Stimulated activated CD8-positive, alpha-beta memory T cell treated with anti-CD3 and anti-CD28 coated beads, Interleukin-15, amount 100 ng/mL, for 48 hours (primary cell): ENCODE measurements around the gene MAP4.
"Not testable (repeated sequence)": the region's sequence is repeated elsewhere in the genome, so short reads cannot be mapped to it uniquely, and the experiment has no call there.

Experiments used
- DNase-seq, 2 donors: peaks; one replicate each; pipeline ENCODE4 v3.0.0-alpha.2; 2020; ENCODE audit warnings: low read depth in 2 of 2

The MAP4 gene

GRCh38 chr3:48016301-48016973 lies at the start of gene MAP4:
Gene MAP4 (minus strand): TSS chr3:48016416. CDS start chr3:47998860, 17,556 bp downstream.
- no peak for DNase-seq

GRCh38 chr3:48065035-48065434 lies 48.8 kb upstream of the MAP4 start:
- DNase-seq, result no peak

- DNase-seq, result no peak
These were observed 48.1 kb upstream of the MAP4 start for GRCh38 chr3:48064292-48064829.

GRCh38 chr3:48061586-48061985 lies 45.4 kb upstream of the MAP4 start:
- not testable (repeated sequence) for DNase-seq

GRCh38 chr3:48058091-48058490 lies 41.9 kb upstream of the MAP4 start:
- DNase-seq, result no peak

GRCh38 chr3:48057521-48057920 lies 41.3 kb upstream of the MAP4 start:
- no peak for DNase-seq

- no peak for DNase-seq
These were observed 31.7 kb upstream of the MAP4 start for GRCh38 chr3:48047841-48048464.

- no peak for DNase-seq
These were observed 26.0 kb upstream of the MAP4 start for GRCh38 chr3:48042071-48042760.

GRCh38 chr3:48039487-48040190 lies 23.4 kb upstream of the MAP4 start:
- no peak for DNase-seq

- DNase-seq, result no peak
These were observed 22.8 kb upstream of the MAP4 start for GRCh38 chr3:48038971-48039481.

GRCh38 chr3:48034000-48034516 lies 17.8 kb upstream of the MAP4 start:
- no peak for DNase-seq

GRCh38 chr3:48030188-48030587 lies 14.0 kb upstream of the MAP4 start:
- DNase-seq, result no peak

- no peak for DNase-seq
These were observed 11.0 kb upstream of the MAP4 start for GRCh38 chr3:48026951-48027908.

- no peak for DNase-seq
These were observed 9.9 kb upstream of the MAP4 start for GRCh38 chr3:48026098-48026497.

- DNase-seq, result no peak
These were observed 8.2 kb upstream of the MAP4 start for GRCh38 chr3:48024401-48024800.

GRCh38 chr3:48023377-48023776 lies 7.2 kb upstream of the MAP4 start:
- no peak for DNase-seq

GRCh38 chr3:48022178-48022577 lies 6.0 kb upstream of the MAP4 start:
- DNase-seq, result no peak

GRCh38 chr3:48018841-48019240 lies 2.6 kb upstream of the MAP4 start:
- DNase-seq, result no peak

GRCh38 chr3:48015431-48016180 lies 610 bp downstream of the MAP4 start:
- no peak for DNase-seq

- no peak for DNase-seq
These were observed 1.9 kb downstream of the MAP4 start for GRCh38 chr3:48014358-48014757.
